Measurements from ENCODE around the gene ZNF296. TPM values are rescaled to one million over a fixed set of nuclear protein-coding genes. Genes with fewer than 3 reads are reported as not detected.
"Not testable (repeated sequence)": the region's sequence is repeated elsewhere in the genome, so short reads cannot be mapped to it uniquely, and the experiment has no call there.

ZNF296 gene
- total RNA-seq, 1 experiment from 2014 or later, result 13.8 TPM

DNA sequence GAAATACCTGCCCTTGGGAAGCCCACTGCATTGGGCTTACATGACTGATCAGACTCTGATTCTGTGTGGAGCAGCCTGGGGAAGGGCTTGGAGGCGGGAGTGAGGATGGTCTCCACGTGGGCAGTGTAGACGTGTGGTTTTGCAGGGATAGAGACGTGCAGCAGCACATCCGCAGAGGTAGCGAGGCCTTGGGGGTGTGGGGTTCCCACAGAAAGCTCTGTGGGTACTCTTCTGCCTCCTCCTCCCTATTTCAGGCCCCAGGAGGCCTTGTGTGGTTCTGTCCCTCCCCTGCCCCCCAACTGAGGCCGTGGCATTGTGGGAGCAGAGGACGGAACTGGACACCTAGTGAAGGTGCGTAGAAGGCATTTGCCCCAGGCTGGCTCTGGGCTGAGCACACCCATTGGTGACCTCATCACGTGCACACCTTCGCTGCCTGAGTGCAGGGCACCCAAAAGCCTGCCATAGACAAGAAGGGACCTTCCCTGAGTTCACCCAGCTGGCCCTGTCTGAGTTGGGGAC is 45.6 kb upstream of the ZNF296 start:
- no peak for DNase-seq (ENCODE audit: low spot score)
- POLR2A ChIA-PET, result no interaction called here
- no peaks in the 10 kb centered on the region for H3K27me3 Mint-ChIP-seq (ENCODE audit: low read depth)
- no peaks in the 10 kb centered on the region for H3K9me3 Mint-ChIP-seq
- H3K27ac Mint-ChIP-seq, result peak overlapping the region; percentile 65; the same call in 1 of the 2 replicates
- H3K4me3 Mint-ChIP-seq, result no peak overlapping the region
- CTCF ChIA-PET, result no interaction called here
- no peak for TF ChIP-seq NFE2L1 (CRISPR knock-in tag; IDR thresholded peaks at IDR 0.05)
- TF ChIP-seq ZNF317 (CRISPR knock-in tag; IDR thresholded peaks at IDR 0.05; ENCODE audit: borderline replicate concordance, low read depth), result no peak
- TF ChIP-seq FOXK1 (CRISPR knock-in tag; IDR thresholded peaks at IDR 0.05), result no peak
- TF ChIP-seq, protein P1, sequence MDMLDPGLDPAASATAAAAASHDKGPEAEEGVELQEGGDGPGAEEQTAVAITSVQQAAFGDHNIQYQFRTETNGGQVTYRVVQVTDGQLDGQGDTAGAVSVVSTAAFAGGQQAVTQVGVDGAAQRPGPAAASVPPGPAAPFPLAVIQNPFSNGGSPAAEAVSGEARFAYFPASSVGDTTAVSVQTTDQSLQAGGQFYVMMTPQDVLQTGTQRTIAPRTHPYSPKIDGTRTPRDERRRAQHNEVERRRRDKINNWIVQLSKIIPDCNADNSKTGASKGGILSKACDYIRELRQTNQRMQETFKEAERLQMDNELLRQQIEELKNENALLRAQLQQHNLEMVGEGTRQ (CRISPR knock-in tag; IDR thresholded peaks at IDR 0.05), result no peak
- TF ChIP-seq NR2C2 (CRISPR knock-in tag; IDR thresholded peaks at IDR 0.05), result no peak
- no peak for TF ChIP-seq ZNF121 (CRISPR knock-in tag; IDR thresholded peaks at IDR 0.05)
- TF ChIP-seq, protein P2, sequence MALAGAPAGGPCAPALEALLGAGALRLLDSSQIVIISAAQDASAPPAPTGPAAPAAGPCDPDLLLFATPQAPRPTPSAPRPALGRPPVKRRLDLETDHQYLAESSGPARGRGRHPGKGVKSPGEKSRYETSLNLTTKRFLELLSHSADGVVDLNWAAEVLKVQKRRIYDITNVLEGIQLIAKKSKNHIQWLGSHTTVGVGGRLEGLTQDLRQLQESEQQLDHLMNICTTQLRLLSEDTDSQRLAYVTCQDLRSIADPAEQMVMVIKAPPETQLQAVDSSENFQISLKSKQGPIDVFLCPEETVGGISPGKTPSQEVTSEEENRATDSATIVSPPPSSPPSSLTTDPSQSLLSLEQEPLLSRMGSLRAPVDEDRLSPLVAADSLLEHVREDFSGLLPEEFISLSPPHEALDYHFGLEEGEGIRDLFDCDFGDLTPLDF (CRISPR knock-in tag; IDR thresholded peaks at IDR 0.05), result no peak
- no peak for TF ChIP-seq GABPB1 (CRISPR knock-in tag; IDR thresholded peaks at IDR 0.05)
- TF ChIP-seq ZNF219 (CRISPR knock-in tag; IDR thresholded peaks at IDR 0.05; ENCODE audit: borderline replicate concordance), result no peak
- no peak for TF ChIP-seq SMAD4 (CRISPR knock-in tag; IDR thresholded peaks at IDR 0.05)
- no peak for TF ChIP-seq ATF1 (CRISPR knock-in tag; IDR thresholded peaks at IDR 0.05)
- TF ChIP-seq, protein P3, sequence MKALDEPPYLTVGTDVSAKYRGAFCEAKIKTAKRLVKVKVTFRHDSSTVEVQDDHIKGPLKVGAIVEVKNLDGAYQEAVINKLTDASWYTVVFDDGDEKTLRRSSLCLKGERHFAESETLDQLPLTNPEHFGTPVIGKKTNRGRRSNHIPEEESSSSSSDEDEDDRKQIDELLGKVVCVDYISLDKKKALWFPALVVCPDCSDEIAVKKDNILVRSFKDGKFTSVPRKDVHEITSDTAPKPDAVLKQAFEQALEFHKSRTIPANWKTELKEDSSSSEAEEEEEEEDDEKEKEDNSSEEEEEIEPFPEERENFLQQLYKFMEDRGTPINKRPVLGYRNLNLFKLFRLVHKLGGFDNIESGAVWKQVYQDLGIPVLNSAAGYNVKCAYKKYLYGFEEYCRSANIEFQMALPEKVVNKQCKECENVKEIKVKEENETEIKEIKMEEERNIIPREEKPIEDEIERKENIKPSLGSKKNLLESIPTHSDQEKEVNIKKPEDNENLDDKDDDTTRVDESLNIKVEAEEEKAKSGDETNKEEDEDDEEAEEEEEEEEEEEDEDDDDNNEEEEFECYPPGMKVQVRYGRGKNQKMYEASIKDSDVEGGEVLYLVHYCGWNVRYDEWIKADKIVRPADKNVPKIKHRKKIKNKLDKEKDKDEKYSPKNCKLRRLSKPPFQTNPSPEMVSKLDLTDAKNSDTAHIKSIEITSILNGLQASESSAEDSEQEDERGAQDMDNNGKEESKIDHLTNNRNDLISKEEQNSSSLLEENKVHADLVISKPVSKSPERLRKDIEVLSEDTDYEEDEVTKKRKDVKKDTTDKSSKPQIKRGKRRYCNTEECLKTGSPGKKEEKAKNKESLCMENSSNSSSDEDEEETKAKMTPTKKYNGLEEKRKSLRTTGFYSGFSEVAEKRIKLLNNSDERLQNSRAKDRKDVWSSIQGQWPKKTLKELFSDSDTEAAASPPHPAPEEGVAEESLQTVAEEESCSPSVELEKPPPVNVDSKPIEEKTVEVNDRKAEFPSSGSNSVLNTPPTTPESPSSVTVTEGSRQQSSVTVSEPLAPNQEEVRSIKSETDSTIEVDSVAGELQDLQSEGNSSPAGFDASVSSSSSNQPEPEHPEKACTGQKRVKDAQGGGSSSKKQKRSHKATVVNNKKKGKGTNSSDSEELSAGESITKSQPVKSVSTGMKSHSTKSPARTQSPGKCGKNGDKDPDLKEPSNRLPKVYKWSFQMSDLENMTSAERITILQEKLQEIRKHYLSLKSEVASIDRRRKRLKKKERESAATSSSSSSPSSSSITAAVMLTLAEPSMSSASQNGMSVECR (CRISPR knock-in tag; IDR thresholded peaks at IDR 0.05; ENCODE audit: borderline replicate concordance), result no peak
- TF ChIP-seq CREB1 (CRISPR knock-in tag; IDR thresholded peaks at IDR 0.05), result no peak
- no peak for ATAC-seq
- H3K36me3 Mint-ChIP-seq, result no peaks in the 10 kb centered on the region
- peaks cover 10% of the 10 kb centered on the region for H3K4me1 Mint-ChIP-seq

DNA sequence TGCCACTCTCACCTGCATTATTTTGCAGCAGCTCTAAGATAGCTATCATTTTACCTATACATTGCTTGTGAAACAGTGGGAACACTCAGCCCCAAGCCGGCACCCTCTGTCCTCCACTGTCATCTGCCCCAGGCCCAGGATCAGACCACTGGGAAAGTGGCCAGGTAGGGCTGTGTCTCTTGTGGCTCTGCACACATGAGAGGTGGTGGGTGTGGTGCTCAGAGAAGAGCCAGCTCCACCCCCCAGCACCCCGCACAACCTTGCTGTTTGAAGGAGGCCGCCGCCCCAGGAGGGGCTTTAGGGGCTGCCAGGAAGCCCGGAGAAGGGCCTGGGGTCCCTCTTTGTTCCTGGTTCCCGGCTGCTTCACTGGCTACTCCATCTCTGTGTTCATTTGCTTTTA is 43.3 kb upstream of the ZNF296 start:
- Mint-ChIP-seq H3K27me3 (ENCODE audit: low read depth) (no peaks in the 10 kb centered on the region), H3K27ac (no peak overlapping the region), H3K4me3 (no peak overlapping the region), H3K36me3 (no peaks in the 10 kb centered on the region), H3K4me1 (peaks cover 10% of the 10 kb centered on the region; the same call in 1 of the 2 replicates), H3K9me3 (no peaks in the 10 kb centered on the region)
- CTCF ChIA-PET, result interaction anchor here (1.5 kb wide), 1 partner anchor 27 kb away, joined by 3 read pairs; no protein-coding TSS in a partner anchor
- TF ChIP-seq, protein P4, sequence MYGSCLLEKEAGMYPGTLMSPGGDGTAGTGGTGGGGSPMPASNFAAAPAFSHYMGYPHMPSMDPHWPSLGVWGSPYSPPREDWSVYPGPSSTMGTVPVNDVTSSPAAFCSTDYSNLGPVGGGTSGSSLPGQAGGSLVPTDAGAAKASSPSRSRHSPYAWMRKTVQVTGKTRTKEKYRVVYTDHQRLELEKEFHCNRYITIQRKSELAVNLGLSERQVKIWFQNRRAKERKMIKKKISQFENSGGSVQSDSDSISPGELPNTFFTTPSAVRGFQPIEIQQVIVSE (CRISPR knock-in tag; IDR thresholded peaks at IDR 0.05; ENCODE audit: borderline replicate concordance), result no peak
- TF ChIP-seq RELA (CRISPR knock-in tag; IDR thresholded peaks at IDR 0.05; ENCODE audit: borderline replicate concordance), result no peak
- DNase-seq (ENCODE audit: low spot score), result no peak
- ATAC-seq, result no peak
- POLR2A ChIA-PET, result interaction anchor here (0.7 kb wide), 2 partner anchors 12 to 59 kb away, joined by 4 read pairs; partner anchors contain the start of gene BLOC1S3

DNA sequence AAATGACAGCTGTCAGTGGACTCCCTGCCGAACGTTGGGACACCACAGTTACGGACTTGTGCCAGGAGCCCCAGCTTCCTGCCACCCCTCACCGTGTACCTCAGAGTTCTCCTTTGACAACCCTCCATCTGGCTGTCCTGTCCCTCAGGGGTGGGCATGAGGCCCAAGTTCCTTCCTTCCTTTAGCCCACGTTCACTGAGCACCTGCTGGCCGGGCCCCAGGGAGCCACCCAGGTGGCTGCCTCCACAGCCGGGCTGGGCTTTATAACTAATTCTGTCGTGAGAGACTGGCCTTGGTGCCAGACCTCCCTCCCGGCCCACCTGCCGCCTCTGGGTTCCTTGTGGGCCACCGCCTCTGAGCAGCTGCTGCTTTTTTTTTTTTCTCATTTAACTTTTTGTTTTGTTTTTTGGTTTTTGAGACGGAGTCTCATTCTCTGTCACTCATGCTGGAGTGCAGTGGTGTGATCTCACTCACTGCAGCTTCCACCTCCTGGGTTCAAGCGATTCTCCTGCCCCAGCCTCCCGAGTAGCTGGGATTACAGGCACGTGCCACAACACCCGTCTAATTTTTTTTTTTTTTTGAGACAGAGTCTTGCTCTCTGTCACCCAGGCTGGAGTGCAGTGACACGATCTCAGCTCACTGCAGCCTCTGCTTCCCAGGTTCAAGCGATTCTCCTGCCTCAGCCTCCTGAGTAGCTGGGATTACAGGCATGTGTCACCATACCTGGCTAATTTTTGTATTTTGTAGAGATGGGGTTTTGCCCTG is 42.5 kb upstream of the ZNF296 start:
- POLR2A ChIA-PET, result interaction anchor here (0.5 to 0.7 kb wide), 2 partner anchors 26 to 60 kb away, joined by 3 to 4 read pairs; partner anchors contain the start of genes BLOC1S3 and PPP1R37
- H3K4me1 Mint-ChIP-seq, H3K4me3 Mint-ChIP-seq: not testable (repeated sequence)

More for the DNA sequence above, 42.5 kb upstream of the ZNF296 start:
- not testable (repeated sequence) for DNase-seq (ENCODE audit: low spot score); H3K27ac Mint-ChIP-seq; H3K27me3 Mint-ChIP-seq (ENCODE audit: low read depth); H3K9me3 Mint-ChIP-seq; ATAC-seq; H3K36me3 Mint-ChIP-seq
- CTCF ChIA-PET, result interaction anchor here (0.7 to 1.8 kb wide), 5 partner anchors 7 to 395 kb away, joined by 3 to 9 read pairs (median 3); no protein-coding TSS in a partner anchor
